Limb (tissue), 2 donors: ENCODE measurements around the gene HSBP1L1.
"Not testable (repeated sequence)": the region's sequence is repeated elsewhere in the genome, so short reads cannot be mapped to it uniquely, and the experiment has no call there.

ENCODE experiments used
- DNase-seq, 2 donors: peaks; one replicate each; pipeline ENCODE4 v3.0.0-alpha.2; 2016; ENCODE audit errors: extremely low spot score in 2 of 2

Gene HSBP1L1

DNA sequence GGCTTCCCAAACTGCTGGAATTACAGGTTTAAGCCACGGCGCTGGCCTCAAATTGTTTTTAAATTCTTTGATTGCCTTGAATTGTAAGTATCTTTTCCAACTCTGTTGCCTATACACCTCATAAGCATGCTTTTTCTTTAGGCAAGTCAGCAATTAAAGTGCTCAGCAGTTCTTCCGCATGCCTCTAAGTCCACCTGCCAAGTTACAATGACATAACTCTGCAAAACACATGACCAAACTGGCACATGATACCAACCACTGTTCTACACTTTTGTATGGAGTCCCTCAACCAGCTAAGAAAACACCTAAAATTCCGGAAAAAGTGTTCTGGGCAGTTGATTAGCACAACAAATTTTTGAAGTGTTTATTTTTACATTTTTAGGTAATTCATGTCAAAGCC, 18.8 kb downstream of the HSBP1L1 start:
- DNase-seq, result no peak

DNA sequence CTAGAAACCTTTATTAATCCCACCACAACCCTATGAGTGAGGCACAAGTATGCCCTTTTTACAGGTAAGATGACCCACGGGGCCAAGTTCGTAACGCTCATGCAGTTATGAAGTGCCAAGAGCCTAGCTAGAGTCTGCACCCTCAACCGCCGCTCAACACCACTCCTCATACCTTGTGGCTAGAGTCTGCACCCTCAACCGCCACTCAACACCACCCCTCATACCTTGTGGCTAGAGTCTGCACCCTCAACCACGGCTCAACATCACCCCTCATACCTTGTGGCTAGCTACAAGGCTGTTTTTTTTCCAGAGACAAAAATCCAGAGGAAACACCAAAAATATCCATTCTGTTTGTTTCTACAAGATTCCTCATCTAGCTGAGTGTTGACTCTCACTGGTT, 19.4 kb downstream of the HSBP1L1 start:
- no peak for DNase-seq

DNA sequence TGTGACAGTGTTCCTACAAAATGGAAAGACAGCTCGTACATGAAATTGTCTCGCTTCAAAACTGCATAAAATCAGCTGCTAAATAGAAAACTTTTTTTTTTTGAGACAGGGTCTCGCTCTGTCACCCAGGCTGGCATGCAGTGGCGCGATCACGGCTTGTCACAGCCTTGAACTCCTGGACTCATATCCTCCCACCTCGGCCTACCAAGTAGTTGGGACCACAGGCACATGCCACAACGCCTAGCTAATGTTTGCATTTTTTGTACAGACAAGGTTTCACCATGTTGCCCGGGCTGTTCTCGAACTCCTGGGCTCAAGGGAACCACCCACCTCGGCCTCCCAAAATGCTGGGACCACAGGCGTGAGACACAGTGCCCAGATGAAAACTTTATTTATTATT, 20.7 kb downstream of the HSBP1L1 start:
- no peak for DNase-seq

DNA sequence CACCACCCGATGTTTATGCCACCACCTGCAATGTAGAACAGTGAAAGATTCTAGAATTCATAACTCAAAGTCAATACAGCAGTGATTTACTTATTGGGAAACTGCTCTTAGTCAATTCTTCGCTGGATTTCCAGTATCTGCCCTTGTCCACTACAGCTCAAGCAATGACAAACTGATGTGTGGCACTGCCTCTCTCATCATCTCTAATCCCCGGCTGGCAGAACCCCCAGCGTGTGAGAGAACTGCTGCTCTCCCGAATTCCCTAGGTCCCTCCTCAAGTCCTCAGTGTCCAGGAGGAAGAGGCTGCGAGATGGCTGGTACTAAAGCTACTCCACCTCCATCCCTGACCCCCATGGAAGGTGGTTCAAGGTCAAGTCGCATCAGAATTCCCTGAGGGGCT, 22.3 kb downstream of the HSBP1L1 start:
- DNase-seq, result no peak

DNA sequence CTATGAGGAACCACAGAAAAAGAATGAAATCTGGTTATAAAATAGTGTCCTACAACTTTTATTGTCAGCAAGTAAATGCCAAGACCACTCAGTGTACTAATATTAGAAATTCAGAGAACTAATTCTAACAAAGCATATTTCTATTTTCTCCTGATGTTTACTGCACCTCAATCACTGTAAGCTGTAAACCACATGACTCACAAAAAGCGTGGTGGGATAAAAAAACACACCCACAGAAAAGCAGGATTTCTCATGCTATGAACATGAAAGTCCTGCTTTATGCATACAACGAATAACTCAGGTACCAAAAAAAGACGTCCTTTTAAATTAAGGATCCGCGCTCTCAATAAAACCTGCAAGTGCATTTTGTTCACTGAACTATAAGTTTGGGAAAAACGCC, 23.1 kb downstream of the HSBP1L1 start:
- DNase-seq, result no peak

DNA sequence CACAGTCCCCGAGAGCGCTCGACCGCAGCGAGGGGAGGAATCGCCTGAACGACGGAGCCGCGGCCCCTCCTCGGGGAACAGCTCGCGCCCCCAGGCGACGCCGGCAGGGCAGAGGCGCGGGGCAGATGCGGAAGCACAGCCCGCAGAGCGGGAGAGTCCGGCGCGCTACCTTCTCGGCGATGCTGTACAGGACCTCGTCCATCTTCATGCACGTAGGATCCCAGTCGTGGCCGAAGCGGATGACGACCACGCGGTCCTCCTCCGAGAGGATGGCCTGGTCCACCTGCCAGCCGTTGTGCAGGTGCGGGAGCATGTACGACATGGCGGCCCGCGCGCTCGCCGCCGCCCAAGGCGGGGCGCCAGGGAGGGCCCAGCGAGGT, 23.6 kb downstream of the HSBP1L1 start:
- DNase-seq, result peak in 1 of 2 donors; percentile 35

DNA sequence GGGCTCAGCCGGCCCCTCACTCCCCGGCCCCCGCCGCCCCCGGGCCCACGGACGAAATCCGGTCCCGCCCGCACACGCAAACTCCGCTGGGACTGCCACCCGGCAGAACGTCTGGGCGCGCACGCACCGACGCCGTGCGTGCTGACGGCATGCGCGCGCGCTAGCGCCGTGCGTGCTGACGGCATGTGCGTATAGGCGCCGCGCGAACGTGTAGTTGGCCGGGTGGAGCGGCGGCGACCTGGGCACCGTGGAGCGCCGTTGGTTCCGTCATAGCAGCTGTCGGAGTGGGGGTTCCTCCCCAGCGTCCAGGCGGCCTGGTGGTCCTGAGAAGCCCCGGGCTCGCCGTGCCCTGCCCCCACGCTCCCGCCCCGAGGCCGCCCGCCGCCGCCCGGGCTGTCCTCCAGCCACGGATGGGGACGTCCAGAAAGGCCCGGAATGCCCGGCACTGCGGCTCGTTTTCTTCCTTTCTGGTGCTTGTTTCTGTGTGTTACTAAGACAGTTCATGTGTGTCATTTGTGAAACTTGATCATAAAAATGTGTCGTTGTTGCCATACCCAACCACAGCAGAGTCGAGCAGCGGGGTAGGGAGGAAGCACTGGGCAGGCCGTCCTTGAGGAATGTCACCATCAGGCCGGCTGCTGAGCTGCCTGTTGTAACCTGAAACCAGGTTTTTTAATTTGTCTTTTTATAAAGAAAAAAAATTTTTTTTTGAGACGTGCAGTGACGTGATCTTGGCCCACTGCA, 24.2 kb downstream of the HSBP1L1 start, which contains the start of gene TXNL4A:
TSS of gene TXNL4A (minus strand) at position 113 of the 744 bp plus-strand sequence. CDS start 171 bp downstream, outside the sequence.
- peak; percentile 92 to 94 for DNase-seq

DNA sequence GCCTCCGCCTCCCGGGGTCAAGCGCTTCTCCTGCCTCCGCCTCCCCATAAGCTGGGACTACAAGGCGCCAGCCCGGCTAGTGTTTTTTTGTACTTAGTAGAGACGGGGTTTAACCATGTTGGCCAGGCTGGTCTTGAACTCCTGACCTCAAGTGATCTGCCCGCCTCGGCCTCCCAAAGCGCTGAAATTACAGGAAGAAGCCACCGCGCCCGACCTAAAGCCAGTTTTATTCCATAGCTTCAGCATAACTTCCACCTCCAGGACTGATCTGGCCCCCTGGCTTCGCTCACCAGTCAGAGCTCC, 24.7 kb downstream of the HSBP1L1 start:
- no peak for DNase-seq

DNA sequence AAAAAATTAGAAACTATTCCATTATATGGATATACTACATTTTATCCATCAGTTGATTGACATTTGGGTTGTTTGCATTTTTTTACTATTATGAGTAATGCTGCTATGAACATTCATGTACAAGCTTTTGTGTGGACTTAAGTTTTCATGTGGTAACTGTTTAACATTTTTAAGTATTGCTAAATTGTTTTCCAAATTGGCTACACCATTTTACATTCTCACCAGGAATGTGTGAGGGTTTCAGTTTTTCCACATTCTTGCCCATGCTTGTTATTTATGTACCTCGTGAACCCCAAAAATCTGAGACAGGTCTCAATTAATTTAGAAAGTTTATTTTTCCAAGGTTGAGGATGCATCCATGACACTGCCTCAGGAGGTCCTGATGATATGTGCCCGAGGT, 27.1 kb downstream of the HSBP1L1 start:
- DNase-seq, result no peak

DNA sequence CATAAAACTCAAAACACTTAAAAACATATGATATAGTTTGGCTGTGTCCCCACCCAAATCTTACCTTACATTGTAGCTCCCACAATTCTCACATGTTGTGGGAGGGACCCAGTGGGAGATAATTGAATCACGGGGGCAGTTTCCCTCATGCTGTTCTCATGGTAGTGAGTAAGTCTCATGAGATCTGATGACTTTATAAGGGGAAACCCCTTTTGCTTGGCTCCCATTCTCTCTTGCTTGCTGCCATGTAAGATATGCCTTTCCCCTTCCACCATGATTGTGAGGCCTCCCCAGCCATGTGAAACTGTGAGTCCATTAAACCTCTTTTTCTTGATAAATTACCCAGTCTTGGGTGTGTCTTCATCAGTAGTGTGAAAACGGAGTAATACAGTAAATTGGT, 35.3 kb downstream of the HSBP1L1 start:
- DNase-seq, result not testable (repeated sequence)

DNA sequence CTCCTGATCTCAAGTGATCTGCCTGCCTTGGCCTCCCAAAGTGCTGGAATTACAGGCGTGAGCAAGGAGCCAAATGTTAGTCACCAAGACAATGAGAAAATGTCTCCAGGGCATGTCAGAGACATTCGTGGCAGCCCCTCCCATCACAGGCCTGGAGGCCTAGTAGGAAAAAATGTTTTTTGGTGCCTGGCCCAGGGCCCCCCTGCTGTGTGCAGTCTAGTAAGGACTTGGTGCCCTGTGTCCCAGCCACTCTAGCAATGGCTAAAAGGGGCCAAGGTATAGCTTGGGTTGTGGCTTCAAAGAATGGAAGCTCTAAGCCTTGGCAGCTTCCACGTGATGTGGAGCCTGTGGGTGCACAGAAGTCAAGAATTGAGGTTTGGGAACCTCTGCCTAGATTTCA, 36.4 kb downstream of the HSBP1L1 start:
- DNase-seq, result no peak

DNA sequence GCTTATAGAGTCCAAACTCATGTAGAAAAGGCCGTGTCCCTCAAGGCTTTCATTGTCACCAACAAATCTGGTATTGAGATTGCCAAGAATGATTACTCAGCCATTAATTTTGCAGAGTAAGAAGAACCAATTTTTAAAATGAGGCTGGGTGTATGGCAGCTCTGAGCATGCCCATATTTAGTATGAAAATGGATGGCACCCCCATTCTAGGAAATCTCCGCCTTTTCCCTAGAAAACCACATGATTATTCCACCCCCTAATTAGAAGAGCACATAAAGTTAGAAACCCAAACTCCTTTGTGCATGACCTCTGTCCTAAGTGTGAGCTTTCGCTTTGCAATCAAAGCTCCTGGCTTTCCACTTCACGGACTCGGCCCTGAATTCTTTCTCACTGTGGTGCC, 38.0 kb downstream of the HSBP1L1 start:
- no peak for DNase-seq

DNA sequence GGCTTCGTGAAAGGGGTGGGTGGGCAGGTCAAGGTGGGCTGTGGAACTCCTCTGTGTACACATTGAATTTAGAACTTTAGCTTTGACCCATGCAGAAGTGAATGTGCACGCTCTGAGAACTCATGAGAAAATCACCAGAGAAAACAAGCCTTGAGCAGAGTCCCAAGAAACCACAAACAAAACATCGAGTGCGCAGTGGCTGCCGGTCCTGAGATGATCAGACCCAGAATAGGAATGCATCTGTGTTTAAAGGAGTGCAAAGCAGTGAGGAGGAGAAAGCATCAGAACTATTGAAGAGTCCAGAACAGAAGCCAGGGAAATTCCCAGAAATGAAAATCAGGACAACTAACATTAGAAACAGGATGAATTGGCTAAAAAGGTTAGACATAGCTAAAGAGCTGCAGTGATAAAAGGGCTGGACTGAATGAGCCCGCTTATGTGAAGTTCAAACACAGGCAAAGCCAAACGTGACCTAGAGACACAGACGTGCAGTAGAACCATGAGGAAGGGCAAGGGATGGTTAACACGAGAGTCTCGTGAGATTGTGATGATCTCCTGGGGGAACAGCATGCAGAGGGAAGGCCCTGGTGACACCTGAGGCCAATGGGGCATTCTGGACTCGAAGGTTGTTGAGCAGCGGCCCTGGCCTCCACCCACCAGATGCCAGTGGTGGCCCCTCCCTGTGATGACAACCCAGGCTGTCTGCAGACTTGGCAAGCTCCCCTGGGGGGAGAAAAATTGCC, 40.3 kb downstream of the HSBP1L1 start:
- DNase-seq, result no peak

DNA sequence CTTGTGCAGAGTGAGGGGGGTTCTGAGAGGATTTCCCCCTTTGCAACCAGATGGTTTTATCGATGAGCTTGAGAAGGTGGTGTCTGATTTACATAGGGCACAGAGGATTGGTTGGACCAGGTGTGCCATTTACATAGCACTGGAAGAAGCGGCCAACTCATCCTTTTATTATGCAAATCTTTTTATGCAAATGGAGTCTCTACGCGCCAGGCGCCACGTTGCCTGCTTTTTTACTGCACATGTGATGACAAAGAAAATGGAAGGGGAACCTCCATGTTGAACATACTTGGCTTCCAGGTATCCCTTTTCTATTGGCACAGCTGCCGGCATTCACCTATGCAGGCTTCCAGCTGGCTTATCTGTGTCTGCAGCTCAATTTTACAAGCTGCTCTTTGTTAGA, 42.3 kb downstream of the HSBP1L1 start:
- DNase-seq, result no peak

DNA sequence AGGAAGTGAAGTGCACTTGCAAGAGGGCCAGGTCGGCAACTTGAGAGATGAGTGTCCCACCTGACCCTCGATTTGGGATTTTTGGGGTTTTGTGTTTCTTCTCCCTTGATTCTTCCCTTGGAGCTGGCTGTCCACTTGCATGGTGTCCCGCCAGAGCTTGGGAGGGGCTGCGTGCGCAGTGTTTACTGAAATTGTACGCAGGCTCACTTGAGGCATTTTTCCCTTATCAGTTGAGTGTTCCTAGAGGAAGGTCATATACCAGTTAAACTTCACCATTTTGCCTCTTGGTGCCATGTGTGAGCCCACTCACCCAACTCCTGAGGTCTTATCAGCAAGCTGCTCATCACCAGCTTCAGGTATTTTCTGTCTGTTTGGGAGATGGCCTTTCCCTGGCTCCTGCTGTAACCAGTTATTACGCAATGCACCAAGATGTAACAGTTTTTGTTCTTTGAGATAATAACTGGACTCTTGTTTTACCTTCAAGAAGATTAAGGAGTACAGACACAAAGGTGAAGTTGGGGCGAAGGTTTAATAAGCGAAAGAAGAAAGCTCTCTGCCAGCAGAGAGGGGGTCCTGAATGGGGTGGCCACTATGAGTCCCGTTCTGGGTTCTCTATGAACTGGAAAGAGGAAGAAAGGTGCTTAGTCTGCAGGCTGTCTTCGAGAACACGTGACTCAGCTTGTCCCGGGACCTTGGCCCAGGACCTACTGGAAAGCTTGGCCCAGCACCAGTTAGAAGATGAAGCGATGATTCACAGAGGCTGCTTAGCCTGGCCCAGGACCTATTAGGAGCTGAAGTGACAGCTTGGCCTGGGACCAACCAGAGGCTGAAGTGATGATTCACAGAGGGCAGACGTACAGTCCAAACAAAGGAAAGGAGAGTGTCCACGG, 45.5 kb downstream of the HSBP1L1 start:
- no peak for DNase-seq

DNA sequence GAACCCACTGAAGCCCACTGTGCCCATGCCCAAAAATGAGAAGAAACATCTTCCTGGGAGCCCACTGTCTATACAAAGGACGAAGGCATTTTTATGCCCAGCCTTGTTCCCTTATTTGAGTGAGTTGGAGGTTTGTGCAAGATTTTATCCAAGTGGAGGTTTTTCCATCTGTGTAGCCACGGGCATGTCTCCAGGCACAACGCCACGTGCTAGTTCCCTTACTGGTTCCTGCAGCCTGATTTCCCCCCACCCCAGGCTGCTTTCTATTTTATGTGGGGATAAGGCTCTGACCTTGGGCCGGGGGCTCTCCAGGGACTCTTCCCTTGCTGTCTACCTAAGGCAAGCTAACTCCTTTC, 46.1 kb downstream of the HSBP1L1 start:
- DNase-seq, result no peak

DNA sequence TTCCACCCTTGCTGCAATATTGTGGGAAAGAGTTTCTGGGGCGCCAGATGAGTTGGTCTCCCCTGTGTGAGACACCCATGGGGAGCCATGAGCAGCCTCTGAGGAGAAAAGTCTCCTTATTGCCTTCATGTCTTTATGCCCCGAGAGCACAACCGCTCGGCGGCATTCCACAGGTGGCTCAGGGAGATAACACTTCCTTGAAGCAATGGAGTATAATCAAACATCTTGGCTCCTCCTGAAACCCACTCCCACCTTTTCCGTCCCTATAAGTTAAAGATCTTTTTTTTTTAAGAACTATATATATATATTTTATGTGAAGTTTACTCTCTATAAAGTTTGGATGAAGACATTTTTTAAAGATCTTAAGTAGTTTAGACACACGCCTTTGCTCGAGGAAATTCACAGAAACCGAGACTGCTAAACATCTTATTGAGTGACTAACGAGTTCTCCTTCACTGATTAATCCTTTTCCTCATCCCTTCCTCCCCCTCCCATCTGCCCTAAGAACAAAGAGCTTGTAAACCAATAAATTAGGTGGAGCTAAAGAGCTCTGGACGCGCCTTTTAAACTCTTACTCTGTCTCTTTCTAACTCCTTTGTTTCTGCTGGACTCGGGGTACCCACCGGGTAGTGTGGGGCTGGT, 47.2 kb downstream of the HSBP1L1 start:
- DNase-seq, result not testable (repeated sequence)

DNA sequence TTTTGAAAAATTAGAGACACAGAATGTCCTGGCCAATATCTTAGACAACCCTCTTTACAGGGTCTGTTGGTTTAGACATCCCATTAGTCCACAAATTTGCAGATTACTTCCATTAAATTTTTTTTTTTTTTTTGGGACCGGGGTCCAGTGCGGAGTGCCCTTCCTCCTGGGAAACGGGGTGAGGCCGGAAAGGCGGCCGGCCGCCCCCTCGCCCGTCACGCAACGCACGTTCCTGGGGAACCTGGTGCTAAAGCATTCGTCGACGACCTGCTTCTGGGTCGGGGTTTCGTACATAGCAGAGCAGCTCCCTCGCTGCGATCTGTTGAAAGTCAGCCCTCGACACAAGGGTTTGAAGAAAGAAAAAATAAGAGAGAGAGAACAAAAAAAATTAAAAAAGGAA, 48.3 kb downstream of the HSBP1L1 start:
- no peak for DNase-seq
